Esophagus muscularis mucosa (tissue), 4 donors: ENCODE data around the gene RHOT1.

Experiments used
- CTCF ChIP-seq, 3 experiments: fragments of 200-600 bp in 2 of 3; fragments of 450-650 bp in 1 of 3; sonication (generic) in 2 of 3; IDR thresholded peaks; one replicate each; pipeline ENCODE4 v1.5.1; 2017 to 2019; ENCODE audit warnings: antibody characterized with exemption in 3 of 3, mild to moderate bottlenecking in 2 of 3, moderate library complexity in 1 of 3
- EP300 ChIP-seq: sonication (generic); formaldehyde crosslinking; IDR thresholded peaks from one replicate; pipeline ENCODE4 v1.6.1; 2017; ENCODE audit warnings: antibody characterized with exemption
- POLR2A ChIP-seq: fragments of 450-650 bp; IDR thresholded peaks from one replicate; pipeline ENCODE4 v1.6.1; 2017; ENCODE audit warnings: antibody characterized with exemption, moderate library complexity, mild to moderate bottlenecking, low read depth
- POLR2AphosphoS5 ChIP-seq, 2 donors: sonication (generic); formaldehyde crosslinking; IDR thresholded peaks; one replicate each; pipeline ENCODE4 v1.6.1; 2017; ENCODE audit warnings: antibody characterized with exemption in 2 of 2

GRCh38 chr17:32264140-32264799, 122.0 kb downstream of the RHOT1 start:
- peak in 1 of 3 experiments; percentile 27 for TF ChIP-seq CTCF (IDR thresholded peaks at IDR 0.05)
- TF ChIP-seq POLR2A: no peak
- TF ChIP-seq POLR2AphosphoS5 (IDR thresholded peaks at IDR 0.05): no peak
- no peak for TF ChIP-seq EP300
